SK-N-SH treated with all-trans-retinoic acid at 6 μM for 48 hours (cell line): Measurements from ENCODE around the gene NAA30.

Experiments used
- ATAC-seq: fragments of 200-7000 bp; cut with Tn5 transposase; 3 replicates; pipeline ENCODE4 v1.9.1; 2020; ENCODE audit warnings: mild to moderate bottlenecking, moderate library complexity
- BACH2 ChIP-seq: fragments of 250-450 bp; sonication (Bioruptor Pico); IDR thresholded peaks from 2 replicates; pipeline ENCODE4 v1.9.0; 2021; ENCODE audit warnings: mild to moderate bottlenecking, borderline replicate concordance
- ESRRG ChIP-seq: fragments of 250-450 bp; sonication (Bioruptor Pico); IDR thresholded peaks from 2 replicates; pipeline ENCODE4 v1.6.1; 2021; ENCODE audit warnings: mild to moderate bottlenecking
- GLIS3 ChIP-seq: fragments of 250-450 bp; sonication (Bioruptor Pico); IDR thresholded peaks from 2 replicates; pipeline ENCODE4 v1.5.0; 2020; ENCODE audit warnings: mild to moderate bottlenecking, moderate library complexity
- ISL1 ChIP-seq: fragments of 250-450 bp; sonication (Bioruptor Pico); IDR thresholded peaks from 2 replicates; pipeline ENCODE4 v2.1.2; 2022; ENCODE audit warnings: mild to moderate bottlenecking, moderate library complexity
- OSR1 ChIP-seq: fragments of 250-450 bp; sonication (Bioruptor Pico); IDR thresholded peaks from 2 replicates; pipeline ENCODE4 v1.8.0; 2022; ENCODE audit warnings: moderate library complexity, mild to moderate bottlenecking, inconsistent platforms
- PPARA ChIP-seq: fragments of 250-450 bp; sonication (Bioruptor Pico); IDR thresholded peaks from 2 replicates; pipeline ENCODE4 v1.5.0; 2020; ENCODE audit warnings: mild to moderate bottlenecking, borderline replicate concordance
- RARB ChIP-seq: fragments of 250-450 bp; sonication (Bioruptor Pico); IDR thresholded peaks from 2 replicates; pipeline ENCODE4 v1.8.0; 2021; ENCODE audit warnings: mild to moderate bottlenecking, moderate library complexity
- SNAI2 ChIP-seq: fragments of 250-450 bp; sonication (Bioruptor Pico); IDR thresholded peaks from 2 replicates; pipeline ENCODE4 v1.5.0; 2020; ENCODE audit warnings: mild to moderate bottlenecking, moderate library complexity
- TCF4 ChIP-seq: fragments of 250-450 bp; sonication (Bioruptor Pico); IDR thresholded peaks from 2 replicates; pipeline ENCODE4 v1.8.0; 2021; ENCODE audit warnings: mild to moderate bottlenecking, moderate library complexity, borderline replicate concordance
- TOX ChIP-seq: fragments of 250-450 bp; sonication (Bioruptor Pico); IDR thresholded peaks from 2 replicates; pipeline ENCODE4 v1.8.0; 2021; ENCODE audit warnings: mild to moderate bottlenecking, moderate library complexity, borderline replicate concordance
- ZC3H10 ChIP-seq: fragments of 250-450 bp; sonication (Bioruptor Pico); IDR thresholded peaks from 2 replicates; pipeline ENCODE4 v1.5.1; 2021; ENCODE audit warnings: mild to moderate bottlenecking, moderate library complexity
- ZFP3 ChIP-seq: fragments of 250-450 bp; sonication (Bioruptor Pico); IDR thresholded peaks from 2 replicates; pipeline ENCODE4 v1.5.0; 2020; ENCODE audit warnings: mild to moderate bottlenecking, moderate library complexity
- ZFP30 ChIP-seq: fragments of 450-650 bp; formaldehyde crosslinking; IDR thresholded peaks from 2 replicates; pipeline ENCODE4 v1.5.0; 2022; ENCODE audit warnings: mild to moderate bottlenecking, moderate library complexity
- ZNF565 ChIP-seq: fragments of 450-650 bp; formaldehyde crosslinking; conservative IDR thresholded peaks from 2 replicates; pipeline ENCODE4 v1.5.0; 2020; ENCODE audit warnings: low read depth, mild to moderate bottlenecking, moderate library complexity
- ZNF70 ChIP-seq: fragments of 450-650 bp; formaldehyde crosslinking; IDR thresholded peaks from 2 replicates; pipeline ENCODE4 v1.5.0; 2020; ENCODE audit warnings: mild to moderate bottlenecking, moderate library complexity
- ZNF8 ChIP-seq: fragments of 450-650 bp; formaldehyde crosslinking; IDR thresholded peaks from 2 replicates; pipeline ENCODE4 v1.5.0; 2020; ENCODE audit warnings: mild to moderate bottlenecking, moderate library complexity
- TF ChIP-seq, protein P1 (sequence below): fragments of 250-450 bp; sonication (Bioruptor Pico); IDR thresholded peaks from 2 replicates; pipeline ENCODE4 v1.5.1; 2021; ENCODE audit warnings: mild to moderate bottlenecking, moderate library complexity
- TF ChIP-seq, protein P2 (sequence below): fragments of 250-450 bp; sonication (Bioruptor Pico); IDR thresholded peaks from 2 replicates; pipeline ENCODE4 v1.8.0; 2021; ENCODE audit warnings: low read depth, mild to moderate bottlenecking, moderate library complexity, borderline replicate concordance
- TF ChIP-seq, protein P3 (sequence below): fragments of 250-450 bp; sonication (Bioruptor Pico); IDR thresholded peaks from 2 replicates; pipeline ENCODE4 v1.5.0; 2020; ENCODE audit warnings: mild to moderate bottlenecking, moderate library complexity
- TF ChIP-seq, protein P4 (sequence below): fragments of 250-450 bp; sonication (Bioruptor Pico); IDR thresholded peaks from 2 replicates; pipeline ENCODE4 v1.8.0; 2020; ENCODE audit warnings: mild to moderate bottlenecking, moderate library complexity, borderline replicate concordance

NAA30 gene

DNA sequence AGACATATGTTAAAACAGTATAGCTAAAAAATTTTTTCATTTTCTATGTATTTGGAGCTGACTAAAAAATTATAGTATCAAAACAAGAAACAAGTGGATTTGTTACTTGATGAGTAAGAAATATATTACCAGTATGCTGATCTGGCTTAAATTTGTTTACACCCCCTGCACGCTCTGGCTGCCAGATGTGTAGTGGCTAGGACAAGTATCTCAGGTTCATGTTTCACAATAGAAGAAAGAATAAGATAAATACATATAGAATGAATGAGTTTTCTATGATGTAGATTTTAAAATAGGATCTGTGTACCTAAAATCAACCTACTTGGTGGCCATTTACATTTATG is 13.1 kb downstream of the NAA30 start:
- no peak for ATAC-seq
- TF ChIP-seq, protein P1, sequence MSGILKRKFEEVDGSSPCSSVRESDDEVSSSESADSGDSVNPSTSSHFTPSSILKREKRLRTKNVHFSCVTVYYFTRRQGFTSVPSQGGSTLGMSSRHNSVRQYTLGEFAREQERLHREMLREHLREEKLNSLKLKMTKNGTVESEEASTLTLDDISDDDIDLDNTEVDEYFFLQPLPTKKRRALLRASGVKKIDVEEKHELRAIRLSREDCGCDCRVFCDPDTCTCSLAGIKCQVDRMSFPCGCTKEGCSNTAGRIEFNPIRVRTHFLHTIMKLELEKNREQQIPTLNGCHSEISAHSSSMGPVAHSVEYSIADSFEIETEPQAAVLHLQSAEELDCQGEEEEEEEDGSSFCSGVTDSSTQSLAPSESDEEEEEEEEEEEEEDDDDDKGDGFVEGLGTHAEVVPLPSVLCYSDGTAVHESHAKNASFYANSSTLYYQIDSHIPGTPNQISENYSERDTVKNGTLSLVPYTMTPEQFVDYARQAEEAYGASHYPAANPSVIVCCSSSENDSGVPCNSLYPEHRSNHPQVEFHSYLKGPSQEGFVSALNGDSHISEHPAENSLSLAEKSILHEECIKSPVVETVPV (CRISPR knock-in tag) = no peak
- TF ChIP-seq ISL1 = no peak
- TF ChIP-seq PPARA (CRISPR knock-in tag) = no peak
- no peak for TF ChIP-seq GLIS3 (CRISPR knock-in tag)
- no peak for TF ChIP-seq ESRRG (CRISPR knock-in tag)
- TF ChIP-seq, protein P2, sequence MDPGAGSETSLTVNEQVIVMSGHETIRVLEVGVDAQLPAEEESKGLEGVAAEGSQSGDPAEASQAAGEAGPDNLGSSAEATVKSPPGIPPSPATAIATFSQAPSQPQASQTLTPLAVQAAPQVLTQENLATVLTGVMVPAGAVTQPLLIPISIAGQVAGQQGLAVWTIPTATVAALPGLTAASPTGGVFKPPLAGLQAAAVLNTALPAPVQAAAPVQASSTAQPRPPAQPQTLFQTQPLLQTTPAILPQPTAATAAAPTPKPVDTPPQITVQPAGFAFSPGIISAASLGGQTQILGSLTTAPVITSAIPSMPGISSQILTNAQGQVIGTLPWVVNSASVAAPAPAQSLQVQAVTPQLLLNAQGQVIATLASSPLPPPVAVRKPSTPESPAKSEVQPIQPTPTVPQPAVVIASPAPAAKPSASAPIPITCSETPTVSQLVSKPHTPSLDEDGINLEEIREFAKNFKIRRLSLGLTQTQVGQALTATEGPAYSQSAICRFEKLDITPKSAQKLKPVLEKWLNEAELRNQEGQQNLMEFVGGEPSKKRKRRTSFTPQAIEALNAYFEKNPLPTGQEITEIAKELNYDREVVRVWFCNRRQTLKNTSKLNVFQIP (CRISPR knock-in tag) = no peak
- TF ChIP-seq BACH2 = no peak
- TF ChIP-seq, protein P3, sequence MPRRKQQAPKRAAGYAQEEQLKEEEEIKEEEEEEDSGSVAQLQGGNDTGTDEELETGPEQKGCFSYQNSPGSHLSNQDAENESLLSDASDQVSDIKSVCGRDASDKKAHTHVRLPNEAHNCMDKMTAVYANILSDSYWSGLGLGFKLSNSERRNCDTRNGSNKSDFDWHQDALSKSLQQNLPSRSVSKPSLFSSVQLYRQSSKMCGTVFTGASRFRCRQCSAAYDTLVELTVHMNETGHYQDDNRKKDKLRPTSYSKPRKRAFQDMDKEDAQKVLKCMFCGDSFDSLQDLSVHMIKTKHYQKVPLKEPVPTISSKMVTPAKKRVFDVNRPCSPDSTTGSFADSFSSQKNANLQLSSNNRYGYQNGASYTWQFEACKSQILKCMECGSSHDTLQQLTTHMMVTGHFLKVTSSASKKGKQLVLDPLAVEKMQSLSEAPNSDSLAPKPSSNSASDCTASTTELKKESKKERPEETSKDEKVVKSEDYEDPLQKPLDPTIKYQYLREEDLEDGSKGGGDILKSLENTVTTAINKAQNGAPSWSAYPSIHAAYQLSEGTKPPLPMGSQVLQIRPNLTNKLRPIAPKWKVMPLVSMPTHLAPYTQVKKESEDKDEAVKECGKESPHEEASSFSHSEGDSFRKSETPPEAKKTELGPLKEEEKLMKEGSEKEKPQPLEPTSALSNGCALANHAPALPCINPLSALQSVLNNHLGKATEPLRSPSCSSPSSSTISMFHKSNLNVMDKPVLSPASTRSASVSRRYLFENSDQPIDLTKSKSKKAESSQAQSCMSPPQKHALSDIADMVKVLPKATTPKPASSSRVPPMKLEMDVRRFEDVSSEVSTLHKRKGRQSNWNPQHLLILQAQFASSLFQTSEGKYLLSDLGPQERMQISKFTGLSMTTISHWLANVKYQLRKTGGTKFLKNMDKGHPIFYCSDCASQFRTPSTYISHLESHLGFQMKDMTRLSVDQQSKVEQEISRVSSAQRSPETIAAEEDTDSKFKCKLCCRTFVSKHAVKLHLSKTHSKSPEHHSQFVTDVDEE (CRISPR knock-in tag) = no peak
- TF ChIP-seq ZFP3 = no peak
- TF ChIP-seq TOX (CRISPR knock-in tag) = no peak
- no peak for TF ChIP-seq RARB
- no peak for TF ChIP-seq ZNF70 (CRISPR knock-in tag)
- no peak for TF ChIP-seq ZC3H10 (CRISPR knock-in tag)
- TF ChIP-seq, protein P4, sequence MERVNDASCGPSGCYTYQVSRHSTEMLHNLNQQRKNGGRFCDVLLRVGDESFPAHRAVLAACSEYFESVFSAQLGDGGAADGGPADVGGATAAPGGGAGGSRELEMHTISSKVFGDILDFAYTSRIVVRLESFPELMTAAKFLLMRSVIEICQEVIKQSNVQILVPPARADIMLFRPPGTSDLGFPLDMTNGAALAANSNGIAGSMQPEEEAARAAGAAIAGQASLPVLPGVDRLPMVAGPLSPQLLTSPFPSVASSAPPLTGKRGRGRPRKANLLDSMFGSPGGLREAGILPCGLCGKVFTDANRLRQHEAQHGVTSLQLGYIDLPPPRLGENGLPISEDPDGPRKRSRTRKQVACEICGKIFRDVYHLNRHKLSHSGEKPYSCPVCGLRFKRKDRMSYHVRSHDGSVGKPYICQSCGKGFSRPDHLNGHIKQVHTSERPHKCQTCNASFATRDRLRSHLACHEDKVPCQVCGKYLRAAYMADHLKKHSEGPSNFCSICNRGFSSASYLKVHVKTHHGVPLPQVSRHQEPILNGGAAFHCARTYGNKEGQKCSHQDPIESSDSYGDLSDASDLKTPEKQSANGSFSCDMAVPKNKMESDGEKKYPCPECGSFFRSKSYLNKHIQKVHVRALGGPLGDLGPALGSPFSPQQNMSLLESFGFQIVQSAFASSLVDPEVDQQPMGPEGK (CRISPR knock-in tag) = no peak
- no peak for TF ChIP-seq ZNF565
- no peak for TF ChIP-seq OSR1
- no peak for TF ChIP-seq ZNF8 (CRISPR knock-in tag)
- TF ChIP-seq SNAI2 (CRISPR knock-in tag) = no peak

DNA sequence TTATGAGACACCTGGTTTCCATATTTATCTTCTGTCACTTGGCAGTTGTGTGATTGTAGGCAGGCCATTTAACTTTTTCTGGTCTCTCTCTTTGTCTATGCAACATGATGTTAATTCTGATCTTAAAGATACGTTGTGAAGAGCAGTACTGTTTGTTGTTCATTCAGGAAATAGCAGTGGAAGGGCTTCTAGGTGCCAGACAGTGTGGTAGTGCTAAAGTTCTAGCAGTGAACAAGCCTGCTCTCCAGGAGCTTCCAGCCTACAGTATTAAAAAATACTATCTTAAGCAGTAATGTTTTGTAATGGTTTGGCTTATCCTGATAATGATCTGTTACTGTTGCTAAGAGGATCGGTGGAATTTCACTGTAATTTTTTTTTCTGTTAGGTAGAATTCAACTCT is 15.2 kb downstream of the NAA30 start:
- peak; percentile 37; the same call in 1 of the 2 replicates for TF ChIP-seq TCF4
- TF ChIP-seq ZFP30 (CRISPR knock-in tag) = no peak
- no peak for TF ChIP-seq ZC3H10 (CRISPR knock-in tag)

DNA sequence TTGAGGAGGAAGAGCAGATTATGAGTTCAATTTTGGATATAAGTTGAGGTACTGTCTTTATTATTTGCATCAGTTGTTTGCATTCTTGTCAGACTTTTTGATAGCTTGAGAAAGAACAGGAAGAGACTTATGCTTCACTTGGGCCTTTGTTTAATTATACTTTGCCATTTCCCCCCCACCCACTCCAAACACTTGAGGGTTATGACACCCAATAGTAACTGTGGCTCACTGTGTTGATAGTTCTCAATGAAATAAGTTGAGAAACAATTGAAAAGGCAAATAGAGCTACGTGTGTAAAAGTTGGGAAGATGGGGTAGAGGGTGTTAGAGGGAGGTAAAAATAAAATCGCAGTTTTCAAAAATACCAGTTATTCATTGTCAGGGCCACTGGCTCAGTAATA is 17.7 kb downstream of the NAA30 start:
- no peak for ATAC-seq
- TF ChIP-seq, protein P2 (CRISPR knock-in tag) = no peak
- TF ChIP-seq SNAI2 (CRISPR knock-in tag) (no peak), ISL1 (no peak), ZNF565 (no peak), GLIS3 (CRISPR knock-in tag) (no peak)

More for the DNA sequence above, 15.2 kb downstream of the NAA30 start:
- peak; percentile 25; the same call in 1 of the 3 replicates for ATAC-seq

DNA sequence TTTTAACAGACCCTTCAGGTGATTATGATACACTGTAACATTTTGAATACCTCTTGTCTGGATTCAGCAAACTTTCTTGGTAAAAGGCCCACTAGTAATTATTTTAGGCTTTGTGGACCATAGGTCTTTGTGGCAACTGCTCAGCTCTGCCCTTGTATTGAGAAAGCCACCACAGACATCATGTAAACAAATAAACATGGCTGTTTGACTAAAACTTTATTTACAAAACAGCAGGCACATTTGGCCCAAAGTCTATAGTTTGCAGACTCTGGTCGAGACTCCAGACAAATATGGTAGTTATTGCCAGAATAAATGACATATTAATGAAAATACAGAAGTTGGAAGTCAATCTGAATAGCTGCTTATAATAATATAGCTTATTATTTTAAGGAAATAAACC is 18.2 kb downstream of the NAA30 start:
- no peak for ATAC-seq
- no peak for TF ChIP-seq GLIS3 (CRISPR knock-in tag)
- no peak for TF ChIP-seq TOX (CRISPR knock-in tag)
- TF ChIP-seq, protein P3 (CRISPR knock-in tag) = no peak
- no peak for TF ChIP-seq ZFP3
- no peak for TF ChIP-seq ESRRG (CRISPR knock-in tag)
- TF ChIP-seq SNAI2 (CRISPR knock-in tag) = no peak
- no peak for TF ChIP-seq ZNF70 (CRISPR knock-in tag)
- no peak for TF ChIP-seq PPARA (CRISPR knock-in tag)
